ENCODE data around the gene EGLN1. TPM values are rescaled to one million over a fixed set of nuclear protein-coding genes. Genes with fewer than 3 reads are reported as not detected.

EGLN1 gene
- total RNA-seq, 1 experiment from 2014 or later, result 27.1 TPM

- Histone ChIP-seq H3K9me2 (ENCODE audit: insufficient read depth) (no peaks in the 10 kb centered on the region), H2AFZ (ENCODE audit: low read depth, low read length, poor library complexity, severe bottlenecking) (no peak overlapping the region), H3K4me2 (ENCODE audit: low read length) (no peak overlapping the region), H3K36me3 (ENCODE audit: control insufficient read depth in 1 of 2, insufficient read depth in 2 of 2, low read length in 2 of 2) (peaks cover 12 to 23% of the 10 kb centered on the region in 2 experiments), H3K79me2 (ENCODE audit: insufficient read depth, low read length) (peaks cover 100% of the 10 kb centered on the region), H3K27ac (ENCODE audit: low read depth, low read length) (no peak overlapping the region), H3K9ac (ENCODE audit: low read length) (no peak overlapping the region), H3K9me3 (ENCODE audit: control insufficient read depth in 1 of 2, insufficient read depth in 1 of 2, low read depth in 1 of 2, low read length in 2 of 2) (no peaks in the 10 kb centered on the region), H3K4me3 (replicated peaks in 1 of 2; ENCODE audit: low read depth in 1 of 2, low read length in 2 of 2) (no peak overlapping the region), H3K4me1 (ENCODE audit: control insufficient read depth in 1 of 2, insufficient read depth in 2 of 2, low read length in 2 of 2) (peaks cover 6 to 35% of the 10 kb centered on the region in 2 experiments; a peak in 3 of 4 replicates), H4K20me1 (ENCODE audit: insufficient read depth) (peaks cover 7% of the 10 kb centered on the region; the same call in 1 of the 2 replicates), H3K27me3 (ENCODE audit: insufficient read depth, low read length) (no peaks in the 10 kb centered on the region)
- no peak for DNase-seq (ENCODE audit: low read depth, low spot score)
- intact Hi-C loops (cut with micrococcal nuclease), result no loop called here
- RAD21 ChIA-PET (ENCODE audit: low non-redundant PET in 1 of 2, low total read pairs in 2 of 2, uncharacterized antibody in 2 of 2, unreplicated experiment in 2 of 2), result no interaction called here
- CTCF ChIA-PET, result no interaction called here
- no peak for ATAC-seq
- TF ChIP-seq TCF7L2 (IDR thresholded peaks at IDR 0.05; ENCODE audit: borderline replicate concordance, extremely low read depth, insufficient read depth, insufficient read length), result no peak
- TF ChIP-seq YY1 (IDR thresholded peaks at IDR 0.05; ENCODE audit: extremely low read depth, insufficient replicate concordance, low read depth, low read length), result no peak
- TF ChIP-seq POLR2AphosphoS5 (IDR thresholded peaks at IDR 0.05; ENCODE audit: low read depth, low read length), result no peak
- TF ChIP-seq ELF1 (IDR thresholded peaks at IDR 0.05; ENCODE audit: borderline replicate concordance, low read depth), result no peak
- BruUV-seq (replicated peaks), result no TSS peak
- POLR2A ChIA-PET, result no interaction called here
Measured at GRCh38 chr1:231413749-231414082, 8.4 kb downstream of the EGLN1 start.

- intact Hi-C loops (cut with micrococcal nuclease), result no loop called here
- peaks cover 100% of the 10 kb centered on the region for H3K79me2 ChIP-seq (ENCODE audit: insufficient read depth, low read length)
- H3K9ac ChIP-seq (ENCODE audit: low read length), result no peak overlapping the region
- RAD21 ChIA-PET (ENCODE audit: low non-redundant PET in 1 of 2, low total read pairs in 2 of 2, uncharacterized antibody in 2 of 2, unreplicated experiment in 2 of 2), result no interaction called here
- no peak overlapping the region for H2AFZ ChIP-seq (ENCODE audit: low read depth, low read length, poor library complexity, severe bottlenecking)
- H3K4me3 ChIP-seq (replicated peaks in 1 of 2; ENCODE audit: low read depth in 1 of 2, low read length in 2 of 2), result no peak overlapping the region
- ATAC-seq (no peak), DNase-seq (ENCODE audit: low read depth, low spot score) (no peak)
- peaks cover 7 to 12% of the 10 kb centered on the region in 2 experiments for H3K36me3 ChIP-seq (ENCODE audit: control insufficient read depth in 1 of 2, insufficient read depth in 2 of 2, low read length in 2 of 2)
- no peaks in the 10 kb centered on the region for H3K9me3 ChIP-seq (ENCODE audit: control insufficient read depth in 1 of 2, insufficient read depth in 1 of 2, low read depth in 1 of 2, low read length in 2 of 2)
- H3K4me1 ChIP-seq (ENCODE audit: control insufficient read depth in 1 of 2, insufficient read depth in 2 of 2, low read length in 2 of 2), result peaks cover 20 to 47% of the 10 kb centered on the region in 2 experiments
- POLR2A ChIA-PET, result no interaction called here
- no TSS peak for BruUV-seq (replicated peaks)
- CTCF ChIA-PET, result no interaction called here
- no peaks in the 10 kb centered on the region for H3K27me3 ChIP-seq (ENCODE audit: insufficient read depth, low read length)
- no peaks in the 10 kb centered on the region for H3K9me2 ChIP-seq (ENCODE audit: insufficient read depth)
- H4K20me1 ChIP-seq (ENCODE audit: insufficient read depth), result 0 out of 2 replicates have a peak, but pooled peaks cover 3% of the 10 kb centered on the region
- H3K27ac ChIP-seq (ENCODE audit: low read depth, low read length), result no peak overlapping the region
- no peak overlapping the region for H3K4me2 ChIP-seq (ENCODE audit: low read length)
- TF ChIP-seq ZFX (IDR thresholded peaks at IDR 0.05) (no peak), ELF1 (IDR thresholded peaks at IDR 0.05; ENCODE audit: borderline replicate concordance, low read depth) (no peak), RAD21 (IDR thresholded peaks at IDR 0.05; ENCODE audit: low read depth) (no peak), YY1 (IDR thresholded peaks at IDR 0.05; ENCODE audit: extremely low read depth, insufficient replicate concordance, low read depth, low read length) (no peak), REST (IDR thresholded peaks at IDR 0.05; ENCODE audit: low read depth) (no peak), SP1 (IDR thresholded peaks at IDR 0.05; ENCODE audit: low read depth) (no peak), CTCF (IDR thresholded peaks at IDR 0.05 in 2 of 3, conservative IDR thresholded peaks at IDR 0.05 in 1 of 3; ENCODE audit: borderline replicate concordance in 1 of 3, insufficient read depth in 1 of 3, low read depth in 2 of 3, low read length in 2 of 3) (no peak), ZNF274 (IDR thresholded peaks at IDR 0.05; ENCODE audit: low read depth, low read length) (no peak), EZH2 (IDR thresholded peaks at IDR 0.05) (no peak), MAX (IDR thresholded peaks at IDR 0.05) (no peak), EGR1 (IDR thresholded peaks at IDR 0.05; ENCODE audit: low read depth) (no peak), EZH2phosphoT487 (IDR thresholded peaks at IDR 0.05; ENCODE audit: borderline replicate concordance) (no peak), ATF3 (IDR thresholded peaks at IDR 0.05) (no peak)
Measured at GRCh38 chr1:231411036-231411531, 11.0 kb downstream of the EGLN1 start.

All from HCT116 (cell line).